ENCODE results near the gene PPP1R1B.

DNA sequence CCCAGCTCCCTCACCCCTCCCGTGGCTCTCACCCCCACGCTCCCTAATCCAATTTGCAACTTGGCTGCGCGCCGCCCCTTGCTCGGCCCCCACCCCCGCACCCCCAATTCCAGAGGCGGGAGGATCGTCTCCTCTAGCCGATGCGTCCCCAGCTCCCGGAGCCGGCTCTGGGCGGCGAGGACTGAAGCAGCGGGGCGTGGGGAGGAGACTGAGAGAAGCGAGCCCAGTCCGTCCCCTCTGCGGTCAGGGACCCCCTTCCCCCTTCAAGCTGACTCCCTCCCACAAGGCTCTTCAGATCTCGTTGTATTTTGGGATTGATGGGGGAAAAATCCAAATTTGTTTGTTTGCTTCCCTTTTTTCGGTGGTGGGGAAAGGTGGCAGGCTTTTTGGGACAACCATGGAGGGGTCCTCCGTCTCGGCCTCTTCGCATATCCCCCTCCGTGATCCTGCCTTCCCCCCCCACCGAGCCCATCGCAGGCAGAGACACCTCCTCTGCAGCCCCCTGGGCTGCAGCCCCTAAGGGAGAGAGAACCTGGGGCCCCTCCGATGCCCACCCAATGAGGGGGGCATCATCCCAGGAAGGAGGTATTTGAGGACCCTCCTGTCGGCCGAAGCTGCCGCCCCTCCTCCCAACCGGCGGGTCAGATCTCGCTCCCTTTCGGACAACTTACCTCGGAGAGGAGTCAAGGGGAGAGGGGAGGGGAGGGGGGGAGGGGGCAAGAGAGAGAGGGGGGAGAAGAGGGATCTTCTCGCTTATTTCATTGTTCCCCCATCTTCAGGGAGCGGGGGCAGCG is 19.5 kb upstream of the PPP1R1B start:
- TF ChIP-seq, protein P1, sequence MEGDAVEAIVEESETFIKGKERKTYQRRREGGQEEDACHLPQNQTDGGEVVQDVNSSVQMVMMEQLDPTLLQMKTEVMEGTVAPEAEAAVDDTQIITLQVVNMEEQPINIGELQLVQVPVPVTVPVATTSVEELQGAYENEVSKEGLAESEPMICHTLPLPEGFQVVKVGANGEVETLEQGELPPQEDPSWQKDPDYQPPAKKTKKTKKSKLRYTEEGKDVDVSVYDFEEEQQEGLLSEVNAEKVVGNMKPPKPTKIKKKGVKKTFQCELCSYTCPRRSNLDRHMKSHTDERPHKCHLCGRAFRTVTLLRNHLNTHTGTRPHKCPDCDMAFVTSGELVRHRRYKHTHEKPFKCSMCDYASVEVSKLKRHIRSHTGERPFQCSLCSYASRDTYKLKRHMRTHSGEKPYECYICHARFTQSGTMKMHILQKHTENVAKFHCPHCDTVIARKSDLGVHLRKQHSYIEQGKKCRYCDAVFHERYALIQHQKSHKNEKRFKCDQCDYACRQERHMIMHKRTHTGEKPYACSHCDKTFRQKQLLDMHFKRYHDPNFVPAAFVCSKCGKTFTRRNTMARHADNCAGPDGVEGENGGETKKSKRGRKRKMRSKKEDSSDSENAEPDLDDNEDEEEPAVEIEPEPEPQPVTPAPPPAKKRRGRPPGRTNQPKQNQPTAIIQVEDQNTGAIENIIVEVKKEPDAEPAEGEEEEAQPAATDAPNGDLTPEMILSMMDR (IDR thresholded peaks at IDR 0.05; ENCODE audit: insufficient read depth, low read length, poor library complexity, severe bottlenecking) = no peak
- no peak for TF ChIP-seq EZH2phosphoT487 (conservative IDR thresholded peaks at IDR 0.05; ENCODE audit: low read length)
